ENCODE data around the gene PTBP1.

- TF ChIP-seq CTCF (conservative IDR thresholded peaks at IDR 0.05; ENCODE audit: low read depth in 2 of 2) (no peak), REST (IDR thresholded peaks at IDR 0.05; ENCODE audit: unreplicated experiment) (no peak), EZH2 (IDR thresholded peaks at IDR 0.05; ENCODE audit: low read depth, unreplicated experiment) (no peak), POLR2AphosphoS5 (IDR thresholded peaks at IDR 0.05; ENCODE audit: low read depth) (no peak), JUNB (IDR thresholded peaks at IDR 0.05; ENCODE audit: unreplicated experiment) (no peak), ZNF331 (CRISPR knock-in tag; IDR thresholded peaks at IDR 0.05; ENCODE audit: low read depth) (no peak), ZNF114 (CRISPR knock-in tag; IDR thresholded peaks at IDR 0.05) (no peak), EZH2phosphoT487 (IDR thresholded peaks at IDR 0.05; ENCODE audit: unreplicated experiment) (no peak), NANOG (IDR thresholded peaks at IDR 0.05; ENCODE audit: borderline replicate concordance) (no peak), CREB1 (CRISPR knock-in tag; IDR thresholded peaks at IDR 0.05; ENCODE audit: low read depth) (no peak)
These were observed 37.0 kb downstream of the PTBP1 start for GRCh38 chr19:834216-834615.
